Central memory CD8-positive, alpha-beta T cell (primary cell): ENCODE measurements around the gene CD6.

Source experiments
- ATAC-seq: fragments of 150-1000 bp; cut with Tn5 transposase; replicated peaks from 2 replicates; pipeline ENCODE4 v1.10.0; 2022; ENCODE audit warnings: mild to moderate bottlenecking, moderate FRiP score, moderate number of reproducible peaks; ENCODE audit not compliant: poor library complexity, severe bottlenecking; ENCODE audit errors: extremely low read depth
- DNase-seq, 2 donors: peaks; one replicate each; pipeline ENCODE4 v3.0.0; 2021; ENCODE audit warnings: low spot score in 2 of 2
- H3K27ac Mint-ChIP-seq: one replicate; pipeline ENCODE4 v1.8.0; 2022; ENCODE audit warnings: low read depth, mild to moderate bottlenecking, moderate library complexity, mixed read lengths
- H3K27me3 Mint-ChIP-seq: one replicate; pipeline ENCODE4 v1.8.0; 2022; ENCODE audit warnings: mixed read lengths
- H3K36me3 Mint-ChIP-seq: one replicate; pipeline ENCODE4 v1.8.0; 2022; ENCODE audit warnings: mild to moderate bottlenecking, moderate library complexity, mixed read lengths; ENCODE audit not compliant: insufficient read depth
- H3K4me1 Mint-ChIP-seq: one replicate; pipeline ENCODE4 v1.8.0; 2022; ENCODE audit warnings: mixed read lengths
- H3K4me3 Mint-ChIP-seq: one replicate; pipeline ENCODE4 v1.8.0; 2022; ENCODE audit warnings: mild to moderate bottlenecking, moderate library complexity, mixed read lengths
- H3K9me3 Mint-ChIP-seq: one replicate; pipeline ENCODE4 v1.8.0; 2022; ENCODE audit warnings: mixed read lengths

The CD6 gene

GRCh38 chr11:61024938-61025820 is 53.7 kb downstream of the CD6 start:
- no peaks in the 10 kb centered on the region for H3K27me3 Mint-ChIP-seq
- H3K4me1 Mint-ChIP-seq, result peaks cover 78% of the 10 kb centered on the region
- DNase-seq, result no peak
- H3K36me3 Mint-ChIP-seq, result peaks cover 41% of the 10 kb centered on the region
- H3K4me3 Mint-ChIP-seq, result peak overlapping the region; percentile 33
- ATAC-seq, result no peak
- no peaks in the 10 kb centered on the region for H3K9me3 Mint-ChIP-seq
- H3K27ac Mint-ChIP-seq, result peak overlapping the region; percentile 49

- Mint-ChIP-seq H3K4me3 (no peak overlapping the region), H3K27ac (no peak overlapping the region), H3K9me3 (no peaks in the 10 kb centered on the region), H3K27me3 (no peaks in the 10 kb centered on the region), H3K36me3 (peaks cover 37% of the 10 kb centered on the region), H3K4me1 (peaks cover 72% of the 10 kb centered on the region)
- DNase-seq (no peak), ATAC-seq (no peak)
Observed at GRCh38 chr11:61025821-61026120, 54.3 kb downstream of the CD6 start.

- ATAC-seq (peak; percentile 8), DNase-seq (peak in 1 of 2 donors; percentile 40)
- Mint-ChIP-seq H3K4me1 (peaks cover 67% of the 10 kb centered on the region), H3K36me3 (peaks cover 36% of the 10 kb centered on the region), H3K27ac (peak overlapping the region; percentile 86), H3K9me3 (no peaks in the 10 kb centered on the region), H3K4me3 (peak overlapping the region; percentile 68), H3K27me3 (no peaks in the 10 kb centered on the region)
Observed at GRCh38 chr11:61026121-61027031, 54.9 kb downstream of the CD6 start.

- Mint-ChIP-seq H3K36me3 (peaks cover 31% of the 10 kb centered on the region), H3K4me1 (peaks cover 61% of the 10 kb centered on the region), H3K27me3 (no peaks in the 10 kb centered on the region), H3K9me3 (no peaks in the 10 kb centered on the region), H3K4me3 (peak overlapping the region; percentile 68), H3K27ac (peak overlapping the region; percentile 86)
- peak; percentile 38 for ATAC-seq
- no peak for DNase-seq
Observed at GRCh38 chr11:61027141-61027840, 55.8 kb downstream of the CD6 start.

- H3K9me3 Mint-ChIP-seq, result no peaks in the 10 kb centered on the region
- H3K27ac Mint-ChIP-seq, result peak overlapping the region; percentile 86
- ATAC-seq (no peak), DNase-seq (no peak)
- H3K4me3 Mint-ChIP-seq, result peak overlapping the region; percentile 68
- H3K27me3 Mint-ChIP-seq, result no peaks in the 10 kb centered on the region
- peaks cover 31% of the 10 kb centered on the region for H3K36me3 Mint-ChIP-seq
- peaks cover 53% of the 10 kb centered on the region for H3K4me1 Mint-ChIP-seq
Observed at GRCh38 chr11:61028135-61028729, 56.8 kb downstream of the CD6 start.

- Mint-ChIP-seq H3K27me3 (no peaks in the 10 kb centered on the region), H3K4me1 (peaks cover 14% of the 10 kb centered on the region), H3K27ac (no peak overlapping the region), H3K4me3 (no peak overlapping the region), H3K9me3 (no peaks in the 10 kb centered on the region), H3K36me3 (peaks cover 17% of the 10 kb centered on the region)
- no peak for DNase-seq
- no peak for ATAC-seq
Observed at GRCh38 chr11:61032824-61033223, 61.3 kb downstream of the CD6 start.

GRCh38 chr11:61033417-61033816 is 61.9 kb downstream of the CD6 start:
- Mint-ChIP-seq H3K27me3 (no peaks in the 10 kb centered on the region), H3K4me1 (peaks cover 8% of the 10 kb centered on the region), H3K4me3 (no peak overlapping the region), H3K36me3 (peaks cover 18% of the 10 kb centered on the region), H3K9me3 (no peaks in the 10 kb centered on the region), H3K27ac (no peak overlapping the region)
- DNase-seq (no peak), ATAC-seq (no peak)

- H3K4me1 Mint-ChIP-seq, result peaks cover 5% of the 10 kb centered on the region
- no peak overlapping the region for H3K4me3 Mint-ChIP-seq
- DNase-seq (no peak), ATAC-seq (no peak)
- no peaks in the 10 kb centered on the region for H3K9me3 Mint-ChIP-seq
- no peaks in the 10 kb centered on the region for H3K27me3 Mint-ChIP-seq
- H3K36me3 Mint-ChIP-seq, result peaks cover 18% of the 10 kb centered on the region
- H3K27ac Mint-ChIP-seq, result no peak overlapping the region
Observed at GRCh38 chr11:61034111-61034510, 62.6 kb downstream of the CD6 start.

- H3K4me3 Mint-ChIP-seq, result no peak overlapping the region
- DNase-seq, result no peak
- H3K27ac Mint-ChIP-seq, result no peak overlapping the region
- no peak for ATAC-seq
- H3K36me3 Mint-ChIP-seq, result peaks cover 17% of the 10 kb centered on the region
- peaks cover 7% of the 10 kb centered on the region for H3K4me1 Mint-ChIP-seq
- H3K9me3 Mint-ChIP-seq, result no peaks in the 10 kb centered on the region
- H3K27me3 Mint-ChIP-seq, result no peaks in the 10 kb centered on the region
Observed at GRCh38 chr11:61034704-61035525, 63.4 kb downstream of the CD6 start.

GRCh38 chr11:61035526-61035835 is 64.0 kb downstream of the CD6 start:
- Mint-ChIP-seq H3K27ac (no peak overlapping the region), H3K9me3 (no peaks in the 10 kb centered on the region), H3K4me1 (peaks cover 13% of the 10 kb centered on the region), H3K36me3 (peaks cover 15% of the 10 kb centered on the region), H3K27me3 (no peaks in the 10 kb centered on the region), H3K4me3 (no peak overlapping the region)
- ATAC-seq (no peak), DNase-seq (no peak)

GRCh38 chr11:61037441-61038093 is 66.1 kb downstream of the CD6 start:
- ATAC-seq (no peak), DNase-seq (no peak)
- Mint-ChIP-seq H3K36me3 (peaks cover 12% of the 10 kb centered on the region), H3K9me3 (no peaks in the 10 kb centered on the region), H3K4me1 (peaks cover 25% of the 10 kb centered on the region), H3K27ac (no peak overlapping the region), H3K4me3 (no peak overlapping the region), H3K27me3 (no peaks in the 10 kb centered on the region)
